ENCODE data around the gene SLX4IP. TPM values are rescaled to one million over a fixed set of nuclear protein-coding genes. Genes with fewer than 3 reads are reported as not detected.

SLX4IP gene
- total RNA-seq, 1 donor from 2014 or later, result 4.6 TPM

- DNase-seq (ENCODE audit: low spot score), result no peak
- no peak for ATAC-seq
- intact Hi-C loops (cut with DNase I), result no loop called here
Observed at GRCh38 chr20:10423735-10424134, 11.4 kb upstream of the SLX4IP start.

- intact Hi-C loops (cut with DNase I), result no loop called here
- DNase-seq (ENCODE audit: low spot score), result peak; percentile 74
- ATAC-seq, result peak; percentile 58
Observed at GRCh38 chr20:10427060-10427692, 7.9 kb upstream of the SLX4IP start.

- DNase-seq (ENCODE audit: low spot score) (no peak), ATAC-seq (no peak)
- intact Hi-C loops (cut with DNase I), result no loop called here
Observed at GRCh38 chr20:10428008-10428407, 7.1 kb upstream of the SLX4IP start.

- intact Hi-C loops (cut with DNase I), result no loop called here
- ATAC-seq (no peak), DNase-seq (ENCODE audit: low spot score) (no peak)
Observed at GRCh38 chr20:10429443-10429981, 5.6 kb upstream of the SLX4IP start.

- ATAC-seq (no peak), DNase-seq (ENCODE audit: low spot score) (no peak)
- intact Hi-C loops (cut with DNase I), result no loop called here
Observed at GRCh38 chr20:10430000-10430466, 5.1 kb upstream of the SLX4IP start.

GRCh38 chr20:10430704-10431103, 4.4 kb upstream of the SLX4IP start:
- no peak for DNase-seq (ENCODE audit: low spot score)
- intact Hi-C loops (cut with DNase I), result no loop called here
- no peak for ATAC-seq

- intact Hi-C loops (cut with DNase I), result no loop called here
- no peak for ATAC-seq
- no peak for DNase-seq (ENCODE audit: low spot score)
Observed at GRCh38 chr20:10432079-10432478, 3.0 kb upstream of the SLX4IP start.

GRCh38 chr20:10433014-10433622, 2.0 kb upstream of the SLX4IP start:
- no peak for DNase-seq (ENCODE audit: low spot score)
- intact Hi-C loops (cut with DNase I), result no loop called here
- ATAC-seq, result no peak

- ATAC-seq (peak; percentile 94), DNase-seq (ENCODE audit: low spot score) (peak; percentile 96)
- intact Hi-C loops (cut with DNase I), result no loop called here
Observed at GRCh38 chr20:10433623-10434466, 1.3 kb upstream of the SLX4IP start, which contains the start of gene MKKS. Gene MKKS (minus strand): TSS chr20:10434222. CDS start chr20:10413514, 20,708 bp downstream.

- peak; percentile 93 for DNase-seq (ENCODE audit: low spot score)
- intact Hi-C loops (cut with DNase I), result no loop called here
- peak; percentile 96 for ATAC-seq
Observed at GRCh38 chr20:10434467-10434831, 656 bp upstream of the SLX4IP start.

GRCh38 chr20:10436053-10436699, 1.1 kb downstream of the SLX4IP start:
- ATAC-seq (no peak), DNase-seq (ENCODE audit: low spot score) (no peak)
- intact Hi-C loops (cut with DNase I), result no loop called here

GRCh38 chr20:10438217-10438616, 3.1 kb downstream of the SLX4IP start:
- intact Hi-C loops (cut with DNase I), result no loop called here
- ATAC-seq, result no peak
- DNase-seq (ENCODE audit: low spot score), result no peak

GRCh38 chr20:10443936-10444335, 8.8 kb downstream of the SLX4IP start:
- intact Hi-C loops (cut with DNase I), result no loop called here
- DNase-seq (ENCODE audit: low spot score) (no peak), ATAC-seq (no peak)

- ATAC-seq, result no peak
- intact Hi-C loops (cut with DNase I), result no loop called here
Observed at GRCh38 chr20:10445758-10446157, 10.7 kb downstream of the SLX4IP start.

GRCh38 chr20:10447028-10447427, 11.9 kb downstream of the SLX4IP start:
- ATAC-seq (no peak), DNase-seq (ENCODE audit: low spot score) (no peak)
- intact Hi-C loops (cut with DNase I), result no loop called here

More at GRCh38 chr20:10445758-10446157, 10.7 kb downstream of the SLX4IP start:
- no peak for DNase-seq (ENCODE audit: low spot score)

GRCh38 chr20:10448270-10449156, 13.4 kb downstream of the SLX4IP start:
- intact Hi-C loops (cut with DNase I), result no loop called here
- ATAC-seq (no peak), DNase-seq (ENCODE audit: low spot score) (no peak)

GRCh38 chr20:10449270-10449669, 14.2 kb downstream of the SLX4IP start:
- ATAC-seq, result no peak
- intact Hi-C loops (cut with DNase I), result no loop called here
- DNase-seq (ENCODE audit: low spot score), result no peak

GRCh38 chr20:10453241-10453640, 18.1 kb downstream of the SLX4IP start:
- intact Hi-C loops (cut with DNase I), result no loop called here
- no peak for DNase-seq (ENCODE audit: low spot score)
- ATAC-seq, result peak; percentile 62
